K562 (cell line): ENCODE results near the gene CDC25B. TPM values are rescaled to one million over a fixed set of nuclear protein-coding genes. Genes with fewer than 3 reads are reported as not detected.

Experiments
- CBFA2T3 ChIP-seq: fragments of 450-650 bp; IDR thresholded peaks from 2 replicates; pipeline ENCODE4 v1.6.1; 2017
- EZH2 ChIP-seq: IDR thresholded peaks from 2 replicates; pipeline ENCODE4 v1.6.1; 2012; ENCODE audit warnings: low read depth, mild to moderate bottlenecking, inconsistent platforms, low read length, borderline replicate concordance
- GTF2E2 ChIP-seq: fragments of 200-800 bp; sonication (Bioruptor generic); IDR thresholded peaks from 2 replicates; pipeline ENCODE4 v1.6.1; 2016; ENCODE audit warnings: missing genetic modification characterization, missing compliant biosample characterization
- MEIS2 ChIP-seq: fragments of 450-650 bp; IDR thresholded peaks from 2 replicates; pipeline ENCODE4 v1.6.1; 2014; ENCODE audit warnings: mild to moderate bottlenecking; ENCODE audit not compliant: partially characterized antibody
- PTTG1 ChIP-seq: fragments of 450-650 bp; IDR thresholded peaks from 2 replicates; pipeline ENCODE4 v1.6.1; 2016; ENCODE audit warnings: low read depth, mild to moderate bottlenecking, missing genetic modification characterization, missing compliant biosample characterization
- RBM25 ChIP-seq: fragments of 200-400 bp; formaldehyde crosslinking; IDR thresholded peaks from 2 replicates; pipeline ENCODE4 v1.6.1; 2018; ENCODE audit warnings: low read length, low read depth, moderate library complexity; ENCODE audit not compliant: severe bottlenecking
- SMARCA5 ChIP-seq: fragments of 450-650 bp; IDR thresholded peaks from 2 replicates; pipeline ENCODE4 v1.6.1; 2016
- SNRNP70 ChIP-seq: fragments of 200-400 bp; formaldehyde crosslinking; optimal IDR thresholded peaks from 2 replicates; pipeline ENCODE3; 2017; ENCODE audit warnings: low read depth, low read length
- TAL1 ChIP-seq: fragments of 450-650 bp; IDR thresholded peaks from 2 replicates; pipeline ENCODE4 v1.6.1; 2016; ENCODE audit warnings: mild to moderate bottlenecking
- ZNF121 ChIP-seq: sonication (generic); formaldehyde crosslinking; conservative IDR thresholded peaks from 2 replicates; pipeline ENCODE4 v1.8.0; 2022; ENCODE audit warnings: missing genetic modification reagents
- ZNF717 ChIP-seq: fragments of 250-450 bp; sonication (Bioruptor Pico); IDR thresholded peaks from 2 replicates; pipeline ENCODE4 v1.5.0; 2021
- polyA plus RNA-seq, 8 experiments: library from polyadenylated mRNA; depleted of rRNA in 4 of 8; stranded (reverse) in 5 of 8; unstranded in 3 of 8; fragments of >200 nt; fragmentation: Nextera tagmentation in 2 of 8; fragmentation: Illumina TruSeq in 1 of 8; extraction: Ambion mirVana in 2 of 8; extraction: Trizol in 1 of 8; gene quantifications; 2 replicates each; pipeline versions ENCODE4 v1.2.1 to v1.2.3, GENCODE V29; 2011 to 2014; ENCODE audit warnings: inconsistent platforms in 1 of 8, missing spikeins in 1 of 8
- total RNA-seq, 7 experiments: library from RNA; depleted of rRNA in 6 of 7; stranded (reverse); fragments of >200 nt in 6 of 7; fragmentation: Illumina TruSeq in 2 of 7; extraction: Trizol in 2 of 7; gene quantifications; 2 replicates each; pipeline versions ENCODE4 v1.2.1 to v1.2.3, GENCODE V29; 2011 to 2021; ENCODE audit warnings: low replicate concordance in 1 of 7
- TF ChIP-seq, protein P1 (sequence below), 2 experiments: fragments of 450-650 bp; IDR thresholded peaks; 2 replicates each; pipeline ENCODE4 v1.6.1; 2018; ENCODE audit warnings: mild to moderate bottlenecking in 2 of 2, low read depth in 1 of 2; ENCODE audit not compliant: partially characterized antibody in 2 of 2
- TF ChIP-seq, protein P2 (sequence below): fragments of 250-450 bp; sonication (Bioruptor Pico); IDR thresholded peaks from 2 replicates; pipeline ENCODE4 v1.8.0; 2021; ENCODE audit warnings: moderate library complexity, mild to moderate bottlenecking, inconsistent platforms
- TF ChIP-seq, protein P3 (sequence below), 2 experiments: fragments of 200-800 bp in 1 of 2; sonication (Bioruptor generic) in 1 of 2; sonication (generic) in 1 of 2; formaldehyde crosslinking in 1 of 2; IDR thresholded peaks in 1 of 2; conservative IDR thresholded peaks in 1 of 2; 2 replicates each; pipeline versions ENCODE4 v1.5.0 to v1.6.1; 2016 to 2020; ENCODE audit warnings: missing compliant biosample characterization in 1 of 2, missing genetic modification characterization in 1 of 2, missing genetic modification reagents in 1 of 2
- TF ChIP-seq, protein P4 (sequence below): fragments of 250-450 bp; sonication (Bioruptor Pico); IDR thresholded peaks from 2 replicates; pipeline ENCODE4 v1.6.1; 2021; ENCODE audit warnings: mild to moderate bottlenecking
- TF ChIP-seq, protein P5 (sequence below), 3 experiments: fragments of 200-800 bp in 1 of 3; sonication (Bioruptor generic) in 1 of 3; sonication (generic) in 1 of 3; formaldehyde crosslinking in 1 of 3; IDR thresholded peaks; 2 replicates each; pipeline versions ENCODE4 v1.6.1 to v1.8.0; 2016 to 2022; ENCODE audit warnings: mild to moderate bottlenecking in 2 of 3, missing compliant biosample characterization in 2 of 3, missing genetic modification characterization in 2 of 3, missing genetic modification reagents in 1 of 3

Gene CDC25B
- total and polyA plus RNA-seq, 9 of the 15 experiments (the other 6 are each of a cell fraction or from before 2014, with no cell fraction given): 2.3 to 35.7 (median 9.5) TPM

DNA sequence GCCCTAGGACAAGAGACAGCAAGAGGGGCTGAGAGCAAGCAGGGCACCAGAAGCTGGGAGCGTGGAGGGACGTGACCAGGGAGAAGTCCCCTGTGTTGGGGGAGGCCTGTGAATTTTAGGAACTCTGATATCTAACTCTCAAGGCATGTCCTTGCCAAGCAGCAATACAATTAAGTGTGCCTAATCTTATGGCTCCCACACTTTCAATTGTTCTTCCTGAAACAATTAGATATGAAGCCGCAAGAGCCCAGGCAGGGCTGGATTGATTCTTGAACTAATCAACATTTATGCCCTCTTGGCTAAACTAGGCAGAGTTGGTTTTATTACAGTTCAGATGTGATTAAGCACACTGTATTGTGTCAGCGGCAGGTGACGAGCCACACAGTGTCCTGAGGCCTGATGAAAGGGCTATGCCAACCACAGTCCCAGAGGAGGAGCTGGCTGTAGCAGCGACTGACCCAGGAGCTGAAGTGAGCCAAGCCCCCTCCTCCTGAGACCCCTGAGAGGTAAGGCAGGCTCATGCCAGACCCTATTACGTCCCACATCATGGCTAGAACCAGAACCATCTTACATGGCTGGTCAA lies 46.3 kb downstream of the CDC25B start (continued):
- TF ChIP-seq, protein P1, sequence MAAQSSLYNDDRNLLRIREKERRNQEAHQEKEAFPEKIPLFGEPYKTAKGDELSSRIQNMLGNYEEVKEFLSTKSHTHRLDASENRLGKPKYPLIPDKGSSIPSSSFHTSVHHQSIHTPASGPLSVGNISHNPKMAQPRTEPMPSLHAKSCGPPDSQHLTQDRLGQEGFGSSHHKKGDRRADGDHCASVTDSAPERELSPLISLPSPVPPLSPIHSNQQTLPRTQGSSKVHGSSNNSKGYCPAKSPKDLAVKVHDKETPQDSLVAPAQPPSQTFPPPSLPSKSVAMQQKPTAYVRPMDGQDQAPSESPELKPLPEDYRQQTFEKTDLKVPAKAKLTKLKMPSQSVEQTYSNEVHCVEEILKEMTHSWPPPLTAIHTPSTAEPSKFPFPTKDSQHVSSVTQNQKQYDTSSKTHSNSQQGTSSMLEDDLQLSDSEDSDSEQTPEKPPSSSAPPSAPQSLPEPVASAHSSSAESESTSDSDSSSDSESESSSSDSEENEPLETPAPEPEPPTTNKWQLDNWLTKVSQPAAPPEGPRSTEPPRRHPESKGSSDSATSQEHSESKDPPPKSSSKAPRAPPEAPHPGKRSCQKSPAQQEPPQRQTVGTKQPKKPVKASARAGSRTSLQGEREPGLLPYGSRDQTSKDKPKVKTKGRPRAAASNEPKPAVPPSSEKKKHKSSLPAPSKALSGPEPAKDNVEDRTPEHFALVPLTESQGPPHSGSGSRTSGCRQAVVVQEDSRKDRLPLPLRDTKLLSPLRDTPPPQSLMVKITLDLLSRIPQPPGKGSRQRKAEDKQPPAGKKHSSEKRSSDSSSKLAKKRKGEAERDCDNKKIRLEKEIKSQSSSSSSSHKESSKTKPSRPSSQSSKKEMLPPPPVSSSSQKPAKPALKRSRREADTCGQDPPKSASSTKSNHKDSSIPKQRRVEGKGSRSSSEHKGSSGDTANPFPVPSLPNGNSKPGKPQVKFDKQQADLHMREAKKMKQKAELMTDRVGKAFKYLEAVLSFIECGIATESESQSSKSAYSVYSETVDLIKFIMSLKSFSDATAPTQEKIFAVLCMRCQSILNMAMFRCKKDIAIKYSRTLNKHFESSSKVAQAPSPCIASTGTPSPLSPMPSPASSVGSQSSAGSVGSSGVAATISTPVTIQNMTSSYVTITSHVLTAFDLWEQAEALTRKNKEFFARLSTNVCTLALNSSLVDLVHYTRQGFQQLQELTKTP (IDR thresholded peaks at IDR 0.05; ENCODE audit: low read depth in 1 of 2, partially characterized antibody in 2 of 2): no peak
- TF ChIP-seq, protein P2, sequence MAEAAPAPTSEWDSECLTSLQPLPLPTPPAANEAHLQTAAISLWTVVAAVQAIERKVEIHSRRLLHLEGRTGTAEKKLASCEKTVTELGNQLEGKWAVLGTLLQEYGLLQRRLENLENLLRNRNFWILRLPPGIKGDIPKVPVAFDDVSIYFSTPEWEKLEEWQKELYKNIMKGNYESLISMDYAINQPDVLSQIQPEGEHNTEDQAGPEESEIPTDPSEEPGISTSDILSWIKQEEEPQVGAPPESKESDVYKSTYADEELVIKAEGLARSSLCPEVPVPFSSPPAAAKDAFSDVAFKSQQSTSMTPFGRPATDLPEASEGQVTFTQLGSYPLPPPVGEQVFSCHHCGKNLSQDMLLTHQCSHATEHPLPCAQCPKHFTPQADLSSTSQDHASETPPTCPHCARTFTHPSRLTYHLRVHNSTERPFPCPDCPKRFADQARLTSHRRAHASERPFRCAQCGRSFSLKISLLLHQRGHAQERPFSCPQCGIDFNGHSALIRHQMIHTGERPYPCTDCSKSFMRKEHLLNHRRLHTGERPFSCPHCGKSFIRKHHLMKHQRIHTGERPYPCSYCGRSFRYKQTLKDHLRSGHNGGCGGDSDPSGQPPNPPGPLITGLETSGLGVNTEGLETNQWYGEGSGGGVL: no peak
- TF ChIP-seq ZNF717 (CRISPR knock-in tag) (no peak), PTTG1 (no peak), SNRNP70 (no peak), SMARCA5 (no peak), CBFA2T3 (peak; percentile 90), TAL1 (peak; percentile 77), EZH2 (no peak), GTF2E2 (no peak), ZNF121 (CRISPR knock-in tag) (no peak), MEIS2 (no peak), RBM25 (no peak)
- TF ChIP-seq, protein P3, sequence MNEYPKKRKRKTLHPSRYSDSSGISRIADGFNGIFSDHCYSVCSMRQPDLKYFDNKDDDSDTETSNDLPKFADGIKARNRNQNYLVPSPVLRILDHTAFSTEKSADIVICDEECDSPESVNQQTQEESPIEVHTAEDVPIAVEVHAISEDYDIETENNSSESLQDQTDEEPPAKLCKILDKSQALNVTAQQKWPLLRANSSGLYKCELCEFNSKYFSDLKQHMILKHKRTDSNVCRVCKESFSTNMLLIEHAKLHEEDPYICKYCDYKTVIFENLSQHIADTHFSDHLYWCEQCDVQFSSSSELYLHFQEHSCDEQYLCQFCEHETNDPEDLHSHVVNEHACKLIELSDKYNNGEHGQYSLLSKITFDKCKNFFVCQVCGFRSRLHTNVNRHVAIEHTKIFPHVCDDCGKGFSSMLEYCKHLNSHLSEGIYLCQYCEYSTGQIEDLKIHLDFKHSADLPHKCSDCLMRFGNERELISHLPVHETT (CRISPR knock-in tag; conservative IDR thresholded peaks at IDR 0.05 in 1 of 2, IDR thresholded peaks at IDR 0.05 in 1 of 2): no peak
- TF ChIP-seq, protein P4, sequence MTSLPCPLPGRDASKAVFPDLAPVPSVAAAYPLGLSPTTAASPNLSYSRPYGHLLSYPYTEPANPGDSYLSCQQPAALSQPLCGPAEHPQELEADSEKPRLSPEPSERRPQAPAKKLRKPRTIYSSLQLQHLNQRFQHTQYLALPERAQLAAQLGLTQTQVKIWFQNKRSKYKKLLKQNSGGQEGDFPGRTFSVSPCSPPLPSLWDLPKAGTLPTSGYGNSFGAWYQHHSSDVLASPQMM (CRISPR knock-in tag): no peak
- TF ChIP-seq, protein P5, sequence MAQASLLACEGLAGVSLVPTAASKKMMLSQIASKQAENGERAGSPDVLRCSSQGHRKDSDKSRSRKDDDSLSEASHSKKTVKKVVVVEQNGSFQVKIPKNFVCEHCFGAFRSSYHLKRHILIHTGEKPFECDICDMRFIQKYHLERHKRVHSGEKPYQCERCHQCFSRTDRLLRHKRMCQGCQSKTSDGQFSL (CRISPR knock-in tag; IDR thresholded peaks at IDR 0.05): no peak
- TF ChIP-seq, protein P5 (tag; IDR thresholded peaks at IDR 0.05): no peak
